GM08714 (cell line): ENCODE results near the gene KANSL3.

Experiments used
- H3K4me3 ChIP-seq: fragments of 200-500 bp; sonication (Bioruptor generic); 2 replicates; pipeline ENCODE4 v1.5.1; 2014; ENCODE audit warnings: mild to moderate bottlenecking, low read length, inconsistent platforms
- ZNF274 ChIP-seq: IDR thresholded peaks from 2 replicates; pipeline ENCODE4 v1.6.1; 2012; ENCODE audit warnings: mild to moderate bottlenecking, low read depth, low read length

Gene KANSL3

DNA sequence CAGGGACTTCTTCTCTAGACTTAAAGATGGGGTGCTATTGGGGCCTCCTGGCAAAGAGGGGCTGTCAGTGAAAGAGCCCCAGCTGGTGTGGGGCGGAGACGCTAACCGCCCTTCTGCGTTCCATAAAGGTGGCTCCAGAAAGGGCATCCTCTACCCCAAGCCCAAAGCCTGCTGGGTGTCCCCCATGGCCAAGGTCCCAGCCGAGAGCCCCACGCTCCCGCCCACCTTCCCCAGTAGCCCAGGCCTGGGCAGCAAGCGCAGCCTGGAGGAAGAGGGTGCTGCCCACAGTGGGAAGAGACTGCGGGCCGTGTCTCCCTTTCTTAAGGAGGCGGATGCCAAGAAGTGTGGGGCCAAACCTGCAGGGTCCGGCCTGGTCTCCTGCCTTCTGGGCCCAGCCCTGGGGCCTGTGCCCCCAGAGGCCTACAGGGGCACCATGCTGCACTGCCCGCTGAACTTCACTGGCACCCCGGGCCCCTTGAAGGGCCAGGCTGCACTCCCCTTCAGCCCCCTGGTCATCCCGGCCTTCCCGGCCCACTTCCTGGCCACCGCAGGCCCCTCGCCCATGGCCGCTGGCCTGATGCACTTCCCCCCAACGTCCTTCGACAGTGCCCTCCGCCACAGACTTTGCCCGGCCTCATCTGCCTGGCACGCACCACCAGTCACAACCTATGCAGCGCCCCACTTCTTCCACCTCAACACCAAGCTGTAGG is 86.4 kb downstream of the KANSL3 start:
- no peak for TF ChIP-seq ZNF274
- H3K4me3 ChIP-seq = no peak overlapping the region

DNA sequence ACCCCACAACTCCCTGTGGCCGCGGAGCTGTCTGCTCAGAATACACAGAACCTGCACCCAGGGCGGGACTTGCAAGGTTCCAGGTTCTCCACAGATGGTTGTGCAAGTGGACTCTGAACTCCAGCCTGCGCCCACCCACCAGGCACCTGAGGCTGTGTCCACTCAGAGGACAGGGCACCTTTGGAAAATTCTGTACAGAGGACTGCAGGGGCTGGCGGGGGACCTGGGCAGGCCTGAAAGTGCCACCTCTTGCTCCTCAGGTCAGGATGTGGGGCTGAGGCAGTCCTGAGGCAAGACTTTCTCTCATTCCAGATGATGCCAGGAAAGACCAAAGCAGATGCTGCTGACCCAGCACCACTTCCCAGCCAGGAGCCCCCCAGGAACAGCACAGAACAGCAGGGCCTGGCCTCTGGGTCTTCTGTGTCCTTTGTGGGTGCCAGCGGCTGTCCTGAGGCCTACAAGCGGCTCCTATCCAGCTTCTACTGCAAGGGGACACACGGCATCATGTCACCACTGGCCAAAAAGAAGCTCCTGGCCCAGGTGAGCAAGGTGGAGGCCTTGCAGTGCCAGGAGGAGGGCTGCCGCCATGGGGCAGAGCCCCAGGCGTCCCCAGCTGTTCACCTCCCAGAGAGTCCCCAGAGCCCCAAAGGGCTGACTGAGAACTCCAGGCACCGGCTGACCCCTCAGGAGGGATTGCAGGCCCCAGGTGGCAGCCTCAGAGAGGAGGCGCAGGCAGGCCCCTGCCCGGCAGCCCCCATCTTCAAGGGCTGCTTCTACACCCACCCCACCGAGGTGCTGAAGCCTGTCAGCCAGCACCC is 87.1 kb downstream of the KANSL3 start:
- TF ChIP-seq ZNF274 = no peak
- no peak overlapping the region for H3K4me3 ChIP-seq

GRCh38 chr2:96549967-96550786 is 87.9 kb downstream of the KANSL3 start:
- no peak overlapping the region for H3K4me3 ChIP-seq
- no peak for TF ChIP-seq ZNF274

DNA sequence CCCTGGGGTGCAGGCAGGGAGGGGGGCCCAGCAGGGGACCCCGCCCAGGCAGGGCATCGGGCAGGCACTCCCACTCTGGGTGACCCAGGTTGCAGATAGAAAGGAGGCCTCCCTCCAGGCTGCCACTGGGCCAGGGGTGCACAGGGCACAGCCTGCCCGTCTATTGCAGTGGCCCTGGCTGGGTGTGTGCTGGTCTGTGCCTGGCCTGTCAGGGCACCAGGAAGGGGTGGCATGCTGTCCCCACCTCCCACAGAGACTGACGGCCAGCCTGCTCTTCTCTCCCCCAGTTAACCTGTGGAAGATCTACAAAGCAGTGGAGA is 88.7 kb downstream of the KANSL3 start:
- TF ChIP-seq ZNF274 = no peak
- no peak overlapping the region for H3K4me3 ChIP-seq

DNA sequence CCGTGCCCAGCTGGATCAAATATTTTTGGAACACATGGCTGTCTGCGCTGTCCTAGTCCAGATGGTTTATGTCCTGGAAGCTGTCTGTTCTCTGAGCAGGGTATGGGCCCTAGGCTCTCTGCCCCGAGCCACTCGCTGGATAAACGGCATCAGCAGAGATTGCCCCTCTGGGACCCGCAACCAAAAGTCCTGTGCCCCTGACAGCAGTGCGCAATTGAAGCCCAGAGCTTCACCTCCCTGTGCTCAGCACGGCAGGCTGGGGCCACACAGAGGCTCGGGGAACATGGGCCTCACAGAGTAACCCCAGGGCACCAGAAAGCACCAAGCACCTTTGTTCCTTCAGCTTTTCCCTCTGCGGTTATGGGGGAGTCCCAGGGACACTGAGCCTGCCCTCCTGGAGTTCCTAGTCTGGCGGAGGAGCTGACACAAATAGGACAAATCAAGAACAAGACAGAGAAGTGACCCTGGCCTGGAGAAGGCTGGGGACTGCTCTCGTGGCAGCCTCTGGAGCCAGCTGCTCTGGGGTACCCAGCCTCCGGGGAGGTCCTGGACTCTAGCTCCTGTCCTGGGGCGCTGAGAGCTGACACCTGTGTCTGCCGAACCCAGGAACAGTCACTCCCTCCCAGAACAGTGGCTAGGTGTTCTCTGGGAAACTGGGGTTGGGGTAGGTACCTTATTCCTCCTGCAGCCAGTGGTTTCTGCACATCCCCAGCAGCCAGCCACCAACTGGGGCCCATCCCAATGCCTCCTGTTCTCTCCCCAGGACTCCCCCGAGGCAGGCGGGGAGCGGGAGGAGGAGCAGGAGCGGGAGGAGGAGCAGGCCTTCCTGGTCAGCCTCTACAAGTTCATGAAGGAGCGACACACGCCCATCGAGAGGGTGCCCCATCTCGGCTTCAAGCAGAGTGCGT is 89.3 kb downstream of the KANSL3 start:
- no peak for TF ChIP-seq ZNF274
- H3K4me3 ChIP-seq = no peak overlapping the region

- no peak overlapping the region for H3K4me3 ChIP-seq
- TF ChIP-seq ZNF274 = no peak
These were observed 90.4 kb downstream of the KANSL3 start for GRCh38 chr2:96547731-96548171.

- no peak for TF ChIP-seq ZNF274
- no peak overlapping the region for H3K4me3 ChIP-seq
These were observed 90.9 kb downstream of the KANSL3 start for GRCh38 chr2:96547203-96547641.

- TF ChIP-seq ZNF274 = no peak
- no peak overlapping the region for H3K4me3 ChIP-seq
These were observed 91.3 kb downstream of the KANSL3 start for GRCh38 chr2:96546797-96547196.

- TF ChIP-seq ZNF274 = no peak
- no peak overlapping the region for H3K4me3 ChIP-seq
These were observed 91.8 kb downstream of the KANSL3 start for GRCh38 chr2:96546321-96546720.
